GM12865 (cell line): ENCODE measurements around the gene RELN.

Experiments
- DNase-seq: peaks from one replicate; pipeline ENCODE4 v3.0.0; 2010; ENCODE audit warnings: low read depth
- H3K4me3 ChIP-seq: 2 replicates; pipeline ENCODE4 v1.5.1; 2011; ENCODE audit warnings: mild to moderate bottlenecking, low read depth, low read length, control low read depth
- CTCF ChIP-seq: IDR thresholded peaks from 2 replicates; pipeline ENCODE4 v1.5.1; 2011; ENCODE audit warnings: low read length, control low read depth, low read depth, inconsistent platforms; ENCODE audit not compliant: insufficient read depth; ENCODE audit errors: missing control alignments

Gene RELN

GRCh38 chr7:103921692-103922091 is 67.8 kb downstream of the RELN start:
- no peak for TF ChIP-seq CTCF
- no peak overlapping the region for H3K4me3 ChIP-seq
- no peak for DNase-seq

- no peak for TF ChIP-seq CTCF
- H3K4me3 ChIP-seq = no peak overlapping the region
- DNase-seq = no peak
These were observed 70.1 kb downstream of the RELN start for GRCh38 chr7:103919272-103919868.

DNA sequence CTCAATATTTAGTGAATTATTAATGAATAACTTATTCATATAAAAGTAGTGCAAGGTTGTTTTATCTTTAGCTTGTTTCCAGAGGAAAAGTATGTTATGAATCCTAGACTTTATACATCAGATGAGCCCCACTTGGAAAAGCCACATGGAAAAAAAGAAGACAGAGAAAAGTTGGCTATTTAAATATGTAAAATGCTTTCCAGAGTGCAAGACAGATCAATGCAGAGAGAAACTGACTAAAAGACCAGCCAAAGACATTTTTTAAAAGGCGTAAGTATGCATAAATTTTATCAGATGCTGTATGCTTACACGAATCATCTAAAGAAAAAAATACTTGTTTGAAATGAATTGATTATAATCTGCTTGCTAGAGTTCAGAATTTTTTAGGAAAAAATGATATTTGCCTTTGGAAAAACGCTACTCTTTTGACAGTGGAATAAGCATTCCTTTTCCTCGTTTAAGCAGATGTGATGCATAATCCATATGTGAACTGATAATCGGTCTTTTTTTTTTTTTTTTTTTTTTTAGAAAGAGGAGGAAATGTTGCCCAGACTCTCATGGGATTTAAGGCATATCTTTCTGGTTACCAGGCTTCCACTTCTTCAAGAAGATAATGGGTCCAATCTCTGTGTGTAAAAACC is 70.7 kb downstream of the RELN start:
- no peak for DNase-seq
- no peak for TF ChIP-seq CTCF
- H3K4me3 ChIP-seq = no peak overlapping the region

- DNase-seq = no peak
- TF ChIP-seq CTCF = no peak
- no peak overlapping the region for H3K4me3 ChIP-seq
These were observed 73.6 kb downstream of the RELN start for GRCh38 chr7:103915680-103916357.

- DNase-seq = no peak
- no peak overlapping the region for H3K4me3 ChIP-seq
These were observed 75.1 kb downstream of the RELN start for GRCh38 chr7:103914147-103914899.

More at GRCh38 chr7:103914147-103914899, 75.1 kb downstream of the RELN start:
- no peak for TF ChIP-seq CTCF
